HTR-8/SVneo (cell line): ENCODE results near the gene MAP3K20.
"Not testable (repeated sequence)": the region's sequence is repeated elsewhere in the genome, so short reads cannot be mapped to it uniquely, and the experiment has no call there.

Source experiments
- DNase-seq: peaks from one replicate; pipeline ENCODE4 v3.0.0; 2011; ENCODE audit warnings: low spot score, mixed read lengths; ENCODE audit not compliant: insufficient read length
- FAIRE-seq: peaks from 2 replicates; lab custom pipeline; 2011; peaks lifted over from hg19 to GRCh38; lab: Jason Lieb, UNC

The MAP3K20 gene

DNA sequence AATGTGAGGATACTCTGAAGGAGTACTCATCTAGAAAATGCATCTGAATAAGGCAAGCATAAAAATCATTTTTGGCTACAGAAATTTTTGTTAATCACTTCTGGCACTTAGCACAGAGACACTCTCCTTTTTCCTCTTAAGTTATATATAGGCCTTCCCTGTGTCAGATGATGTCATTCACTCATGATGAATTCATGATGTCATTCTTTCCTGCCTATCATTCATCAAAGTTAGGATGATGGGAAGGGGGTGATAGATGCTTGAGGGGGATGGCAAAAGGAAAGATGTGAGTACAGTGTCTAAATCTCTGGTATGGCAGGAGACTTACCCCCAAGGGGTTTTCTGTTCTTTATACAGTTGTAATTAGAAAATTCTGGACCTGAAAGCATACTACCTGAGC, 42.0 kb downstream of the MAP3K20 start:
- DNase-seq = no peak
- FAIRE-seq = no peak

DNA sequence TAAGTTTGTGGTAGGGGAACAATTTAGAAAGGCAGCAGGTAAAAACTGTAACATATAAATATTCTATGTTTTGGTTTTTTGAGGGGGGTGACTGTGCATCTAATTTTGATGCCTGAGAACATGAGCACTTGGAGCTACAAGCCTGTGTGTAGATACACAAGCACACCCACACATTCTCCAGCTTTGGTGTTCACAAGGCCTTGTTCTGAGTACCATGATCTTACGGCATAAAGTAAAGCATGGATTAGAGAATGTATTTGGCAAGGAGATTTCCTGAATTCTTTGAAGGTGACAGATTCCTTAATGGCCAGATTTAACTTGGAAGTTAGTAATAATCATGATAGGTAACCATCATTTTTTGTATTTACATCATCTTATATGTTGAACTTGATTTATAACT, 42.7 kb downstream of the MAP3K20 start:
- no peak for DNase-seq
- FAIRE-seq = no peak

DNA sequence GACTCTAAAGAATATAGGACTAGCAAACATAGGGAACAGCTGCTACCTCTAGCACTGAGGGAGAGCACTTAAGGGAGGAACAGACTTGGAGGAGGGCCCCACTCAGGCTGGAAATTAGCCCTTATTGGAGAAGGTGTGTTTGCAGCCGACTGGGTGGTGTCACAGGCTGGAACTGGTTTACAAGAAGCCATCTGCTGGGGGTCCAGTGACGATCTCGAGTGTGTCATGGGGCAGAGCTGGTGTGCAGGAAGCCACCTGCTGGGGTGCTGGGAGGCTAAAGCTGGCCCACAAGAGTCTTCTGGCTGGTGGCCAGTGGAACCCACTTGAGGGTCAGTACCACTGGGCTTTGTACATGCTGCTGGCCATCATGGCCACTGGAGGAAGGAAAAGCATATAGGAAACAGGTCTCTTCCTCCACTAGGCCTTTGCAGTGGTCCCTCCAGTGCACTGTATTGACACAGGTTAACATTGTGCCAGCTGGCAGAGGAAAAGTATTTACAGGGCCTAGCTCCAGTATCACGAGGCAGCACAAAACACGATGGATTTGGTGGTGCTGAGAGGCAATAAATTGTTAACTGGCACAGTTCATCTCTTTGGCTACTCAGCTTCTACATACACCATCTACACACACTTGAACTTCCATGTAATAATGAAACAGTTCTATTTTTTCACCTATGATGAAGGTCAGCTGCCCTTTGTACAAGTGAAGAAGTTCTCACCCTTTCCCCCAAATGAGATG, 43.6 kb downstream of the MAP3K20 start:
- no peak for DNase-seq
- FAIRE-seq = no peak

DNA sequence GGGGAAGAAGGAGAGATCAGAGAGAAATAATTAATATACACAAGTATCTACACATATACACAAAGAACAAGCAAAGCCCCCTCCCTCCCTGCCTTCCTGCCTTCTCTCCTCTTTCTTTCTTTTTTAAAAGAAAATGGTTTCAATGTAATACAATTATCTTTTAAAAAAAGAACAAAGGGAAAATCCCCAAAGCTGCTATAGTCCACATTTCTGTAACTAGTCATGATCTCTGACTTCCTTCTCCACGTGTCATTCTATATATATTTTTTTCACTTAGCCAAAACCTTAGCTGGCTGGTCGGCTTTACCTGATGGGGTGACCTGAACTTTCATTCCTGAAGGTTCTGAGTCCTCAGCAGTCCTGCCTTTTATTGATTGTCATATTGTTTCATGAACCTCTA, 44.3 kb downstream of the MAP3K20 start:
- no peak for FAIRE-seq
- DNase-seq = no peak

GRCh38 chr2:173122936-173123335, 47.3 kb downstream of the MAP3K20 start:
- DNase-seq (no peak), FAIRE-seq (no peak)

DNA sequence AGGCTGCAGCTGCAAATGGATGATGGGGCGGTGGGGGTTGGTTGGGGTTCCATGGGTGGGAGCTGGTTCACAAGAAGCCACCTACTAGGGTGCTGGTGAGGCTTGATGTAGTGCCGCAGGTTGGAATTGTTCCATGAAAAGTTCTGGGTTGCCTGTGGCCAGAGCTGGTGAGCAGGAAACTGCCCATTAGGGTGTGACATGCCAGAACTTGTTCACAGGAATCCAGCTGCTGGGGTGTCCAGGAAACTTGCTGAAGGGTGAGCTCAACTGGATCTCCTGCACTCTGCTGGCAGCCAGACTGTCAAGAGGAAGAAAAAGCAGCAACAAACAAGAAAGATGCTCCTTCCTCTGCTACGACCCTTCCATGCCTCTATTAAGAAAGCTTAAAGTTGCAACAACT, 48.8 kb downstream of the MAP3K20 start:
- peak; percentile 74 for FAIRE-seq
- peak; percentile 72 for DNase-seq

DNA sequence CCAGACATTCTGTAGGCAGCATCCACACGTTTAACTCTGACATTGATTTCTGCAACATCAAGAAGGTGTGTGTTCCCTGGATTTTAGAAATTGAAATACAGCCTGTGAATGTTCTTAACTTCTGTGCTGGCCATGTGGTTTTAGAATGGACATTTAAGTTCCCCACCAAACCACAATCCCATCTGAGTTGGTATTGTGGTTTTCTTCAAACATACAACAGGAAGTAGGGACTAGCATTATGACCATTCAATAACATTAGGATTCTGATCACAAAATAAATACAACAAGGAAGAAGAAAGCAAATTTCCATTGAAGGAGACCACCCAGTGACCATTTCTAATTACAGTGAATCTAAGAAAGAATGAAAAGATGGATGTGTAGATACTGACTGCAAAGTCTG, 51.2 kb downstream of the MAP3K20 start:
- peak; percentile 48 for FAIRE-seq
- no peak for DNase-seq

- not testable (repeated sequence) for FAIRE-seq, DNase-seq
These were observed 52.5 kb downstream of the MAP3K20 start for GRCh38 chr2:173128132-173128531.

DNA sequence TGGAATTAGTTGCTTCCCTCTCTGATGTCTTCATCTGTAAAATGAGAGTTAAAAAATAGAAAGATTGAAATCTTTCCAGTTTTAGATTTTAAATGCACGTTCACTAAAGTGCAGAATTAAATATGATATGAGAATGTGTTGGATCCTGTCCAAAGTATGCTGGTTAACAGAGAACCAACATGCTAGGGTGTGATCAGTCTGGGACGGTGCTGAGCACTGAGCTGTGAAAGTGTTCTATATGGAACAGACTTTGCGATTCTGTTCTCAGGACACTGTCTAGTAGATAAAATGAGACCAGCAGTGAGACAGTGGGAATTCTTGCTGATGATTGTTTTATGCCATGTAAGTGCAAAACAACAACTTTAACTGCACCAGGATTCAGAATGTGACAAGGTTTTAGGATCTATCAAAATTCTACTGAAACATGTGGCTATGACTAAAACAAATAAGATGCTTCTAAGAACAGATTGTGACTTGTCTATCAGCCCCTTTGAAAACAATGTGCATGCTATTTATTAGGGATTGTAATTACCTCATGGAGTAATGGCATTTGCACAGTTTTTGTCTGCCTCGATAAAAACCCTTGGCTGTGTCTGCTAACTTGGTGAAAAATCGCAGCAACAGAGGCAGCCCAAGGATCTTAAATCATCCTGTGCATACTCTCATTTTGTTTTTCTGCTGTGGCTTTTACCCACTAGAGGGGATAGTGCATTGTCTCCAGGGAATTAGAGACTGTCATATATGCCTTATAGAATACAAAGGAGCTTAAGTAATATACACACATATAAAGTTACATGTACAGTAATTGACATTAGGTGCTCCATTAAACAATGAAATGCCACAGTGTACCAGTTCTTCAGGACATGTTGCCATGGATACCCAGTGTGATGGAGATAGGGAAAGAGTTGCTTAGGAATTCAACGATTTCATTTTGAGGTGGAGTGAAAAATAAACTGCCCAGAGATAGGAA, 55.1 kb downstream of the MAP3K20 start:
- DNase-seq (no peak), FAIRE-seq (peak; percentile 20)

DNA sequence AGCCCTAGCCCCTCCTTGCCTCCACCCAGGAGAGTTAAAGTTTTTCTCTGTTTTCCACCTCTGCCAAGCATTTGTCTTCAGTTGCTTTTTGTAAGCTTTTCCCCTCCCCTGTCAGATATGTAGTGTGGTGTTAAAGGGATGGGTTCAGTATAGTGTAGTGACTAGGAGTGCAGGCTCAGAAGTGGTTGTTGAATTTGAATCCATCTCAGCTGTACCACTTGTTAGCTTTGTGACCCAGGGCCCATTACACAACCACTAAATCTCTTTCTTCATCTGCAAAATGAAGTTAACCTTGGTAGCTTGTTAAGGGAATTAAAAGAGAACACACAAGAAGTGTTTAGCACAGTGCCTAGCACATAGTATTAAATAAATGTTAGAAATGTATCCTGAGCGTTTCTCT, 56.9 kb downstream of the MAP3K20 start:
- FAIRE-seq (no peak), DNase-seq (no peak)

DNA sequence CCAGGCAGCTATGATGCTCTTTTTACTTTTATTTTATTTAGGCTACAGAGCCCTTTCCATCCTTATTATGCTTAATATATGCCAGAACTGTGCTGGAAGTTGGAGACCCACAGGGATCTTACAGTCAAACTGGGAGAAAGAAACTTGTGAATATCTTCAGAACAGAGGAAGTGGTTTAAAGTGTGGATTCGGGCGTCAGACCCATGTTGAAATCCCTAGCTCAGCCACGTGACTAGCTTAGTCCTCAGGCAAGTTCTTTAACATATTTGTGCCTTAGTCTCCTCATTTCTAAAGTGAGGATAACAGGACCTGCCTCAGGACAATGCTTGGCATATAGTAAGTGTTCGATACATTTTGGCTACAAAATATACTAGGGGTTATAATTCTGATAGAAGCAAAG, 59.1 kb downstream of the MAP3K20 start:
- DNase-seq = no peak

DNA sequence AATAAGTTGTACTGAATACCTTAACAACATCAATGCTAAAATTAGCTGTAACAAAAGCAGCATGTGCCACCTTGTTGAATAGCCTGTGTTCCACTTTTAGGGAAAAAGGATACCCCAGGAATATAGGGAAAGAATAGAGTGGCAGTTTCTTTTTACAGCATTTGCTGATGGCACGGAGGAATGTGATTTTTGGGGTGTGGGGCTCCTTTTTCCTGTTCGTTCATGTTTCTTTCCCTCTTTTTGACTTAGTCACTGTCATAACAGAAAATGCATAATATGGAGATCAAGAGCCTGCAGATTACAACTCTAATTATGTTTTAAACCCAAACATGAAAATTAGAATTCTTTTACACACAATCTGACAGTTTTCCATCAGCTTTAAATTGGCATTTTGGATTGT, 60.4 kb downstream of the MAP3K20 start:
- FAIRE-seq = no peak
- no peak for DNase-seq

More for the DNA sequence above, 59.1 kb downstream of the MAP3K20 start:
- no peak for FAIRE-seq

DNA sequence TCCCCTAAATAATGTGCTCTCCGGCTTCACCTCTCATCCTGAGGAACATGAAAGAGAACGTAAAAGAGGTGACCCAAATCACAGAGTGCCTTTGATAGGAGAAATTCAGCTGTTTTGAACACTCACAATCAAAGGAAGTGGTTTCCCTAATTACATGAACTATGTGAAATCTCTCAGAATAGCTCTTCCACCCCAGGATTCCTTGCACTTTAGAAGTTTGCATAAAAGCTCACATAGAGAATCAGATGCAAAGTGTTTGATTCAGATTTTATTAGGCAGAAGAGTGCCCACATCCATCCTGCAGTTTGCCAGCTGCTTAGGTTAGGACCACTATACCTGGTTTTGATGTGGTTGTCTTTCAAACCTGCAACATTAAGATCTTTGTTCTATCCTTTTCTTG, 61.0 kb downstream of the MAP3K20 start:
- FAIRE-seq (no peak), DNase-seq (no peak)

DNA sequence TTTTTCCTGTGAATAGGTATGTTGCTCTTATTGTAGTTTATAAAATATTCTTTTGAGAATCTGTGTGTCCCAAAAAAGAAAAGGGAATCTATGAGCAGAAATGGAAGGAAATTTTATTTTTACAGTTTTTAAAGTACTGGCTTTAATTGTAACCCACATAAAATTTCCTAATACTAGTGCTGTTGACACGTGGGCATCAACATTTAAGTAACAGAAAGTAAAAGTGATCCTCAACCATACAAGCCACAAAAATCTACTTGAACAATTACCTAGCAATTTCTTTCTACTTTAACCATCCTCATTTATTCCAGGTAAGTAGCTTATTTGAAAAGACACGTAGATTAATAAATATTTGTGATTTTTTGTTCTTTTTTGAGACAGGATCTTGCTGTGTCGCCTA, 62.0 kb downstream of the MAP3K20 start:
- FAIRE-seq (no peak), DNase-seq (no peak)

DNA sequence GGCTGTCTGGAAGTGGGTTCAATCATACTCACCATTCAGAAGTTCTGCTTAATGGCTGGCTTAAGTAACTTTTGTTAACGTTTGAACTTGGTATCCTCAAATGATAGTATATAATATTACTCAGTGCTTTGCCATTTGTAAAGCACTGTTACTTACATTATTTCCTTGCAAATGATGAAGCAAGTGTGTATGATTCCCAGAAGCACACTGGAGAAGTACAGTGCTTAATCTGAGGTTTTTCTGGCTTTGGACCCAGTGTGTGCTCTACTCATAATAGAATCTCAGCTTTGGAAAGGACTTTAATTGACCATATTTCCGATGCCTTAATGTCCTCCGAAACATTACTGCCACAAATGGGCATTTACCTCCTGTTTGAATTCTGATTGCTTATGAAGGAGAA, 63.3 kb downstream of the MAP3K20 start:
- DNase-seq = no peak
- no peak for FAIRE-seq

GRCh38 chr2:173141666-173142065, 66.0 kb downstream of the MAP3K20 start:
- FAIRE-seq (no peak), DNase-seq (no peak)

DNA sequence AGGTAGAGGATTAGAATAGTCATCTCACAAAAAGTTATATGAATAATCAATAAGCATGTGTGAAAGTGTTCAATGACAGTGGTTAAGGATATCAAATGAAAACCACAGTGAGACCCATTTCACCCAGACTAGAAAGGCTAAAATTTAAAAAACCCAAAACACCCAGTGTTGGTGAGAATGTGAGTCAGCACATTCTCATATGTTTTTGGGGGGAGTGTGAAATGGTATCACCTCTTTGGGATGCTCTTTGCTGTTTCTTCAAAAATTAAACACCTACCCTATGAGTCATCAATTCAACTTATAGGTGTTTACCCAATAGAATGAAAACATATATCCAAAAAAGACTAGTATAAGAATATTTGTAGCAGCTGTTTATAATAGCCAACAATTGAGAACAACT, 69.8 kb downstream of the MAP3K20 start:
- no peak for DNase-seq
- FAIRE-seq = no peak

DNA sequence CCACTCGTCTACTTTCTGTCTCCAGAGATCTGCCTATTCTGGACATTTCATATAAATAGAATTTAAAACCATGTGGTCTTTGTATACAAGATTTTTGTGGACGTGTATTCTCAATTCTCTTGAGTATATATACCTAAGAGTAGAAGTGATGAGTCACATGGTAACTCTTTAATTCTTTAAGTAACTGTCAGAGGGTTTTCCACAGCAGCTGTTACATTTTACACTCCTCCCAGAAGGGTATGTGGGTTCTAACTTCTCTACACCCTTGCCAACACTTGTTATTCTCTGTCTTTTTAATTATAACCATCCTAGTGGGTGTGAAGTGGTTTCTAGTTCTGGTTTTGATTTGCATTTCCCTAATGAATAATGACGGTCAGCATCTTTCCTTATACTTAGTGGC, 70.9 kb downstream of the MAP3K20 start:
- DNase-seq (no peak), FAIRE-seq (no peak)

- peak; percentile 28 for FAIRE-seq
- no peak for DNase-seq
These were observed 72.9 kb downstream of the MAP3K20 start for GRCh38 chr2:173148520-173148919.

- no peak for FAIRE-seq
- DNase-seq = no peak
These were observed 73.8 kb downstream of the MAP3K20 start for GRCh38 chr2:173149491-173149890.

DNA sequence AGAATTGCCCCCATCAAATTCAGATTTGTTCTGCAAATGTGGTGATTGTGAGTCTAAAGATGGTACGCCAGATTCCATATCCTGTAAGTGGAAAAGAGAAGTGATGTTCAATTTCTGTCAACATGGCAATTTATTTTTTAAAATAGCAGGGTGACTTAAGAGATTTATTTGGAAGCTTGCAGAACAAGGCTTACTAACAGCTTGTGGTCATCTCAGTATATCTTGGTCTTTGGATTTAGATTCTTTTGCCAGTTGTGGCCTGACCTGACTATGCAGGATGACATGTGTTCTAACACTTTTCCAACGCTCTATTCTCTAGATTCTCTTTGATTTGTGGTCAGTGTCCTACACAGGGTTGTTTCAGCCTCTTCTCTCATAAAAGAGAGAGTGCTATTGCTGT, 74.4 kb downstream of the MAP3K20 start:
- FAIRE-seq (no peak), DNase-seq (no peak)
